Measurements from ENCODE around the gene UNC5C.

- TF ChIP-seq CHD2 (IDR thresholded peaks at IDR 0.05; ENCODE audit: low read length, partially characterized antibody) = no peak
- TF ChIP-seq, protein P1, sequence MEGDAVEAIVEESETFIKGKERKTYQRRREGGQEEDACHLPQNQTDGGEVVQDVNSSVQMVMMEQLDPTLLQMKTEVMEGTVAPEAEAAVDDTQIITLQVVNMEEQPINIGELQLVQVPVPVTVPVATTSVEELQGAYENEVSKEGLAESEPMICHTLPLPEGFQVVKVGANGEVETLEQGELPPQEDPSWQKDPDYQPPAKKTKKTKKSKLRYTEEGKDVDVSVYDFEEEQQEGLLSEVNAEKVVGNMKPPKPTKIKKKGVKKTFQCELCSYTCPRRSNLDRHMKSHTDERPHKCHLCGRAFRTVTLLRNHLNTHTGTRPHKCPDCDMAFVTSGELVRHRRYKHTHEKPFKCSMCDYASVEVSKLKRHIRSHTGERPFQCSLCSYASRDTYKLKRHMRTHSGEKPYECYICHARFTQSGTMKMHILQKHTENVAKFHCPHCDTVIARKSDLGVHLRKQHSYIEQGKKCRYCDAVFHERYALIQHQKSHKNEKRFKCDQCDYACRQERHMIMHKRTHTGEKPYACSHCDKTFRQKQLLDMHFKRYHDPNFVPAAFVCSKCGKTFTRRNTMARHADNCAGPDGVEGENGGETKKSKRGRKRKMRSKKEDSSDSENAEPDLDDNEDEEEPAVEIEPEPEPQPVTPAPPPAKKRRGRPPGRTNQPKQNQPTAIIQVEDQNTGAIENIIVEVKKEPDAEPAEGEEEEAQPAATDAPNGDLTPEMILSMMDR (IDR thresholded peaks at IDR 0.05) = no peak
- TF ChIP-seq SMC3 (IDR thresholded peaks at IDR 0.05; ENCODE audit: low read depth, low read length) = no peak
- TF ChIP-seq REST (IDR thresholded peaks at IDR 0.05; ENCODE audit: low read depth, low read length) = no peak
- no peak for TF ChIP-seq EZH2phosphoT487 (IDR thresholded peaks at IDR 0.05; ENCODE audit: borderline replicate concordance, low read depth)
- TF ChIP-seq PBX3 (IDR thresholded peaks at IDR 0.05) = no peak
- TF ChIP-seq YY1 (IDR thresholded peaks at IDR 0.05; ENCODE audit: low read depth) = no peak
- no peak for TF ChIP-seq FOXM1 (IDR thresholded peaks at IDR 0.05; ENCODE audit: low read depth)
- no peak for TF ChIP-seq GATA2 (CRISPR knock-in tag; IDR thresholded peaks at IDR 0.05)
- no peak for TF ChIP-seq POLR2AphosphoS5 (IDR thresholded peaks at IDR 0.05; ENCODE audit: low read depth, low read length)
- TF ChIP-seq EP300 (IDR thresholded peaks at IDR 0.05; ENCODE audit: borderline replicate concordance in 1 of 2, low read depth in 1 of 2, low read length in 1 of 2) = no peak
These were observed 279.8 kb downstream of the UNC5C start for GRCh38 chr4:95268819-95269565.
